Liver (tissue), 9 donors: Measurements from ENCODE around the gene CCDC40. TPM values are rescaled to one million over a fixed set of nuclear protein-coding genes. Genes with fewer than 3 reads are reported as not detected.

Experiments used
- DNase-seq: peaks from one replicate; pipeline ENCODE4 v3.0.0-alpha.2; 2017; ENCODE audit warnings: low spot score
- H3K27ac ChIP-seq, 2 donors: one replicate each; pipeline ENCODE4 v1.7.0; 2013; ENCODE audit warnings: inconsistent platforms in 2 of 2, low read length in 2 of 2, control low read depth in 1 of 2, low read depth in 1 of 2, mild to moderate bottlenecking in 1 of 2
- H3K27me3 ChIP-seq, 4 donors: one replicate each; pipeline versions ENCODE4 v1.6.1 to v1.7.0; 2013; ENCODE audit warnings: low read length in 3 of 4, inconsistent platforms in 1 of 4, mild to moderate bottlenecking in 1 of 4, moderate library complexity in 1 of 4; ENCODE audit not compliant: control insufficient read depth in 4 of 4, insufficient read depth in 4 of 4
- H3K36me3 ChIP-seq, 4 donors: one replicate each; pipeline versions ENCODE4 v1.6.1 to v1.7.0; 2013; ENCODE audit warnings: low read length in 3 of 4, mild to moderate bottlenecking in 3 of 4, low read depth in 1 of 4, moderate library complexity in 1 of 4; ENCODE audit not compliant: control insufficient read depth in 4 of 4, insufficient read depth in 3 of 4
- H3K4me1 ChIP-seq, 4 donors: one replicate each; pipeline versions ENCODE4 v1.6.1 to v1.7.0; 2013; ENCODE audit warnings: low read length in 3 of 4, mild to moderate bottlenecking in 3 of 4, moderate library complexity in 1 of 4; ENCODE audit not compliant: control insufficient read depth in 4 of 4, insufficient read depth in 4 of 4
- H3K4me3 ChIP-seq, 3 donors: one replicate each; pipeline versions ENCODE4 v1.6.1 to v1.7.0; 2013; ENCODE audit warnings: low read length in 3 of 3, control low read depth in 1 of 3, low read depth in 1 of 3, mild to moderate bottlenecking in 1 of 3
- H3K9ac ChIP-seq, 2 donors: one replicate each; pipeline ENCODE4 v1.7.0; 2013; ENCODE audit warnings: low read length in 2 of 2, mild to moderate bottlenecking in 2 of 2, moderate library complexity in 2 of 2, control low read depth in 1 of 2, low read depth in 1 of 2
- H3K9me3 ChIP-seq, 4 donors: one replicate each; pipeline versions ENCODE4 v1.6.1 to v1.7.0; 2013; ENCODE audit warnings: low read length in 3 of 4; ENCODE audit not compliant: control insufficient read depth in 4 of 4
- EGR1 ChIP-seq, 2 donors: IDR thresholded peaks; 2 replicates each; pipeline ENCODE4 v1.6.1; 2016 to 2018; ENCODE audit warnings: antibody characterized with exemption in 2 of 2, low read depth in 2 of 2
- FOXA1 ChIP-seq: IDR thresholded peaks from 2 replicates; pipeline ENCODE4 v1.6.1; 2016; ENCODE audit warnings: antibody characterized with exemption
- FOXA2 ChIP-seq: IDR thresholded peaks from 2 replicates; pipeline ENCODE4 v1.6.1; 2016; ENCODE audit warnings: antibody characterized with exemption
- GABPA ChIP-seq, 2 donors: IDR thresholded peaks in 1 of 2; conservative IDR thresholded peaks in 1 of 2; 2 replicates each; pipeline ENCODE4 v1.6.1; 2016; ENCODE audit warnings: antibody characterized with exemption in 2 of 2, mild to moderate bottlenecking in 1 of 2, moderate library complexity in 1 of 2
- HNF4G ChIP-seq: IDR thresholded peaks from 2 replicates; pipeline ENCODE4 v1.6.1; 2016; ENCODE audit warnings: antibody characterized with exemption
- JUND ChIP-seq, 2 donors: IDR thresholded peaks; 2 replicates each; pipeline ENCODE4 v1.6.1; 2016; ENCODE audit warnings: antibody characterized with exemption in 2 of 2
- MAX ChIP-seq: IDR thresholded peaks from 2 replicates; pipeline ENCODE4 v1.6.1; 2016; ENCODE audit warnings: antibody characterized with exemption
- NR2F2 ChIP-seq: IDR thresholded peaks from 2 replicates; pipeline ENCODE4 v1.6.1; 2016; ENCODE audit warnings: antibody characterized with exemption
- RAD21 ChIP-seq, 2 donors: IDR thresholded peaks; 2 replicates each; pipeline ENCODE4 v1.6.1; 2016; ENCODE audit warnings: antibody characterized with exemption in 2 of 2, mild to moderate bottlenecking in 2 of 2
- REST ChIP-seq: IDR thresholded peaks from 2 replicates; pipeline ENCODE4 v1.6.1; 2016; ENCODE audit warnings: antibody characterized with exemption, mild to moderate bottlenecking
- RXRA ChIP-seq, 2 donors: IDR thresholded peaks; 2 replicates each; pipeline ENCODE4 v1.6.1; 2017 to 2018; ENCODE audit warnings: antibody characterized with exemption in 2 of 2, mild to moderate bottlenecking in 1 of 2
- SP1 ChIP-seq: IDR thresholded peaks from 2 replicates; pipeline ENCODE4 v1.6.1; 2018; ENCODE audit warnings: antibody characterized with exemption, mild to moderate bottlenecking
- TAF1 ChIP-seq: conservative IDR thresholded peaks from 2 replicates; pipeline ENCODE4 v1.6.1; 2016; ENCODE audit warnings: antibody characterized with exemption, mild to moderate bottlenecking
- YY1 ChIP-seq: IDR thresholded peaks from 2 replicates; pipeline ENCODE4 v1.6.1; 2016; ENCODE audit warnings: antibody characterized with exemption, mild to moderate bottlenecking
- ZBTB33 ChIP-seq: IDR thresholded peaks from 2 replicates; pipeline ENCODE4 v1.6.1; 2016; ENCODE audit warnings: antibody characterized with exemption
- WGBS: extraction: QIAGEN DNeasy Blood & Tissue Kit; methylation state at CpG from one replicate; pipeline ENCODE4 v1.1.7; 2013; 5-methylcytosine and 5-hydroxymethylcytosine counted together
- polyA plus RNA-seq, 2 donors: library from polyadenylated mRNA; stranded (reverse) in 1 of 2; unstranded in 1 of 2; fragments of 200-250 nt in 1 of 2; fragments of >200 nt in 1 of 2; fragmentation: Nextera tagmentation in 1 of 2; extraction: Ambion mirVana in 1 of 2; gene quantifications; one replicate each; pipeline versions ENCODE4 v1.2.1 to v1.2.3, GENCODE V29; 2013 to 2015
- total RNA-seq, 2 donors: library from RNA; depleted of rRNA; stranded (reverse); fragments of >200 nt; gene quantifications; one replicate each; pipeline ENCODE4 v1.2.3, GENCODE V29; 2014
- TF ChIP-seq, protein P1 (sequence below): fragments of 150-350 bp; IDR thresholded peaks from 2 replicates; pipeline ENCODE4 v1.5.1; 2017; ENCODE audit warnings: improper control_type of control experiment, low read depth, low read length; ENCODE audit not compliant: missing input control
- donor health status: healthy.
- donor health status: healthy.
- donor health status: healthy.
- donor health status: healthy.
- donor health status: healthy.

The CCDC40 gene
- total and polyA plus RNA-seq, 4 donors, result 0.60 to 3.0 (median 1.4) TPM

DNA sequence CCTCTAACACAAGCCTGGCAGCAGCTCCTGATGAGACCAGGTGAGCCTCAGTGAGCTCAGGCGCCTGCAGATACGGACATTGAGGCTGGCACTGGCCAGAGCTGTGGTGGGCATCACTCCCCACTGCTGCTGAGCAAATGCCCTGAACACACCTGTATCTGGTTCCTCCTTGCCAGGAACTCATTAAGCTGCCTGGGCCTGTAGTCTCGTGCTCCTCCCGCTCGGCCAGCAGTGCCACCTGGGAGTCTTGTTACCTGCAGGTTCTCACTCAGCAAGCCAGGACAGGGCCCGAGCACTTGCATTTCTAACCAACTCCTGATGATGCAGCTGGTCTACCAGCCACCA lies 97.2 kb downstream of the CCDC40 start:
- Histone ChIP-seq H3K9me3 (no peaks in the 10 kb centered on the region), H3K4me1 (peaks cover 0 to 17% (median 15%) of the 10 kb centered on the region in 4 donors), H3K27ac (no peak overlapping the region), H3K27me3 (no peaks in the 10 kb centered on the region), H3K4me3 (no peak overlapping the region), H3K9ac (no peak overlapping the region), H3K36me3 (peaks cover 7 to 51% (median 46%) of the 10 kb centered on the region in 4 donors)
- no peak for TF ChIP-seq FOXA1
- TF ChIP-seq RXRA (IDR thresholded peaks at IDR 0.05), result no peak
- no peak for TF ChIP-seq JUND (IDR thresholded peaks at IDR 0.05)
- no peak for TF ChIP-seq HNF4G
- TF ChIP-seq FOXA2, result no peak
- no peak for TF ChIP-seq REST
- TF ChIP-seq YY1, result no peak
- TF ChIP-seq, protein P1, sequence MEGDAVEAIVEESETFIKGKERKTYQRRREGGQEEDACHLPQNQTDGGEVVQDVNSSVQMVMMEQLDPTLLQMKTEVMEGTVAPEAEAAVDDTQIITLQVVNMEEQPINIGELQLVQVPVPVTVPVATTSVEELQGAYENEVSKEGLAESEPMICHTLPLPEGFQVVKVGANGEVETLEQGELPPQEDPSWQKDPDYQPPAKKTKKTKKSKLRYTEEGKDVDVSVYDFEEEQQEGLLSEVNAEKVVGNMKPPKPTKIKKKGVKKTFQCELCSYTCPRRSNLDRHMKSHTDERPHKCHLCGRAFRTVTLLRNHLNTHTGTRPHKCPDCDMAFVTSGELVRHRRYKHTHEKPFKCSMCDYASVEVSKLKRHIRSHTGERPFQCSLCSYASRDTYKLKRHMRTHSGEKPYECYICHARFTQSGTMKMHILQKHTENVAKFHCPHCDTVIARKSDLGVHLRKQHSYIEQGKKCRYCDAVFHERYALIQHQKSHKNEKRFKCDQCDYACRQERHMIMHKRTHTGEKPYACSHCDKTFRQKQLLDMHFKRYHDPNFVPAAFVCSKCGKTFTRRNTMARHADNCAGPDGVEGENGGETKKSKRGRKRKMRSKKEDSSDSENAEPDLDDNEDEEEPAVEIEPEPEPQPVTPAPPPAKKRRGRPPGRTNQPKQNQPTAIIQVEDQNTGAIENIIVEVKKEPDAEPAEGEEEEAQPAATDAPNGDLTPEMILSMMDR, result no peak
- no peak for TF ChIP-seq NR2F2
- no peak for TF ChIP-seq ZBTB33
- no peak for TF ChIP-seq EGR1 (IDR thresholded peaks at IDR 0.05; ENCODE audit: low read depth in 2 of 2)
- no peak for DNase-seq
- WGBS, result 96% methylated on average over 6 of the region's 6 CpGs

DNA sequence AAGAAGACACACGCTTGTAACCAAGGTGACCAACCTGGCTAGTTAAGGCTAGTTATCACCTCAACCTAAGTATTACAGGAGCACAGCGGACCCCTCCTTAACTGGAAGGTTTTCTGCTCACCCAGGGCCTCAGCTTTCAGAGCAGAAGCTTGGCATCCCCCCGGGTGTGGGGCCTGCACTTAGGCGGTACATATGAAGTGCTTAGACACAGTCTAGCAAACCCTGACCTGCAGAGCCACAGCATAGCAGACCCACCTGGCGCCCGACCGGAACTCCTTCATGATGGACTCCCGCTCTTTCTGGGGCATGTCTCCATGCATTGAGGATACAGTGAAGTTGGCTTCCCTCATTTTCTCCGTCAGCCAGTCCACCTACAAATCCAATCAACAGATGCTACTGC lies 100.7 kb downstream of the CCDC40 start:
- Histone ChIP-seq H3K27ac (no peak overlapping the region), H3K9me3 (no peaks in the 10 kb centered on the region), H3K27me3 (no peaks in the 10 kb centered on the region), H3K4me1 (no peaks in the 10 kb centered on the region), H3K9ac (no peak overlapping the region), H3K4me3 (no peak overlapping the region), H3K36me3 (peaks cover 18 to 82% (median 70%) of the 10 kb centered on the region in 4 donors)
- 97% methylated on average over 9 of the region's 9 CpGs for WGBS
- no peak for DNase-seq
- TF ChIP-seq MAX (no peak), TAF1 (no peak), HNF4G (no peak), JUND (IDR thresholded peaks at IDR 0.05) (no peak), YY1 (no peak), REST (no peak), RXRA (IDR thresholded peaks at IDR 0.05) (no peak), ZBTB33 (no peak), EGR1 (IDR thresholded peaks at IDR 0.05; ENCODE audit: low read depth in 2 of 2) (no peak), GABPA (IDR thresholded peaks at IDR 0.05 in 1 of 2, conservative IDR thresholded peaks at IDR 0.05 in 1 of 2) (no peak), RAD21 (IDR thresholded peaks at IDR 0.05) (no peak), SP1 (no peak), FOXA2 (no peak)
- TF ChIP-seq, protein P1, result no peak
